Activated CD4-positive, alpha-beta T cell treated with anti-CD3 and anti-CD28 coated beads for 1 hour (primary cell): ENCODE results near the gene PTPN3.

ENCODE experiments used
- DNase-seq: peaks from one replicate; pipeline ENCODE4 v3.0.0-alpha.2; 2020

PTPN3 gene

DNA sequence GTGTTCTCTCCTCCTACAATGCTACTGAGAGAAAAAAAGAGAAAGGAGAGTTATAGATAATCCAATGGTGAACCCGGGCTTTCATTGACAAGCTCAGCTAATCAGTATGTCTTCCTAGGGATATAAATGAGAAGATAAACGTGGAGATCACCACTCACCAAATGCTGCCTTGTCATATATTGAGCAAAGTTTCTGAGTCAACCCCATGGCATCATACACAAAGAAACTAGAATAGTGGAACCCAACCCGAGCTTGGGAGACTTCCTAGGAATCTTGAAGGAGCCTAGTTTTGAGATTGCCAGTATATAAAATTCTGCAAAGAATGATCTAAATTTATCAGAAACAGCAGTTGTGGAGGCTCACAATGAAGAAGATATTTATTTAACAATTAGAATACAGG, 47.8 kb downstream of the PTPN3 start:
- DNase-seq: no peak

DNA sequence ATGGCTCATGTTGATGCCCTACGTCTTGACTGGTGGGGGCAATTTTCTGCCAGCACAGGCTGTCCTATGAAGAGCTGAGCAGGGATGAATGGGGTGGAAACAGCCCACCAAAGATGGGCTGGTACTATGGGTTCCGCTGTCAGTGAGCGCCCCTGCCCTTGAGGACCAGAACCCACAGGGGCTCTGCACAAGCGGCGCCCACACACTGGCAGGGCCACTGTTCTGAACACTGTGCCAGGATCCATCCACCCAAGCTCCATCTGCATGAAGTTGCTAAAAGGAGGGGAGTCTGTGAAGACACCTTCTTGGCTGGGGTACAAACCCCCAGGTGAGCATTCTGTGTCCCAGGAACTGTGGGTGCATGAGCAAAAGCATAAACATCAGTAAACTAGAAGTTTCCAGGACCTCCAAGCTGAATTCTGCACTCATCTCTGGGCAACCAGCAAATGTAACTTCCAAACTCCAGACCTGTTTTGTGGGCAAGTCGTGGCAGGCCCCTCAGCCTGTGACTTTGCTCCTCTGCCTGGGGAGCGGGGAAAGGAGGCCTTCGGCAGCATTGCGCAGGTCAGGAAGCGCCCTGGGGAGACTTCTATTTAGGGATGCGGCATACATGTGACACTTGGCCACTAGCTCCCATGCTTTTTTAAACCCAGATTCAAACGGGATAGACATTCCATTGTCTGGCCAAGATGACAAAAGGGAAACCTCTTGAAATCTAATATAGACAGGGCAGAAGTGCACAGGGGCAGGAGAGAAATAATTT, 48.9 kb downstream of the PTPN3 start:
- DNase-seq: no peak

DNA sequence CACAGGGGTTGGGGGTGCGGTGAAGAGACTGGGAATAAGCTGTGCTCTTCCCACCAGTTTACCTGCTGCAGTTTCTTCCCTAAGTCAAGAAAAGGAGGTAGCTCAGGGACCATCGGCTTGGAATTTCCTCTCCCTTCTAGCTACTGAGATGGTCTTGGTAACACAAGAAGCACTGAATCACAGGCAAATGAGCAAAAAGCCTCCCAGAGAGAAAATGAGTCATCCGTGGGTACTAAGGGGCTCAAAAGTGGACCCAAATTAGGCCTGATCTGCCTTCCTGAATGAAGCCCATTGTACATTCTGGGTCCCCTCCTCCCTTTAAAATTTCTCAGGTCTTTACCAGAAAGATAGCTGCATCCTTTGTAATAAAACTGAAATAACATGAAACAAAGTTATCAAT, 49.9 kb downstream of the PTPN3 start:
- DNase-seq: no peak

DNA sequence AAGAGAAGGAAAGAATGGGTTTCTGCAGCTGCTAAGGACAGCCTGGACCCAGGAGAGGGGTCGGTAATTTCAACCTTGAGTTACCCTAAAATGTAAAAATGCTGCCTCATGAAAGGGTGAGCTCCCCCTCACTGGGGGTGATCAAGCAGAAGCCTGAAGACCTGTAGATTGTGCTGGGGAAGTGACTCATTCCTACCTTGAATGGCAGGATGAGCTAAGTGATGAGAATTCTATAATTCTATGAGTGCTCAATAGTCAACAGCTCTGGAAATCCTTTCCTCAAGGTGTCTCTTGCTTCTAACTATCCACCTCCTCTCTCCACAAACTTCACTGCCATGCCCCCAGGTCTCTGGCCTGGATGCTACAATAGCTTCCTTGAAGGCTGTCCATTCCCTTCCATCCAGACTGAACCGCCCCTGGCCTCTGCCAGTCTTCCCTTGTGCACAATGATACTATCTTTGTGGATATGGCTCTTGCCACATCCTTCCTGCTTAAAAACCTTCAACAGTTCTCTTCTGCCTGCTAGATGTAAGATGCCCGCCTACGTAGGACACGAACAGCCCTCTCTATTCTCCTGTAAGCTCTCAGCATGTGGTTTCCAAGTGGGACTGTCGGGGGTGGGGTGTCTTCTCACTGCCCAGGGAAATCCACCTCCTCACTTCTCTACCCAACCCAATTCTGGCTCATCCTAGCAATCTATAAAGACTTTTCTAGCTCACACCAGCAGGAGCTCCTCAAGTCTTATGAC, 50.6 kb downstream of the PTPN3 start:
- DNase-seq: no peak

DNA sequence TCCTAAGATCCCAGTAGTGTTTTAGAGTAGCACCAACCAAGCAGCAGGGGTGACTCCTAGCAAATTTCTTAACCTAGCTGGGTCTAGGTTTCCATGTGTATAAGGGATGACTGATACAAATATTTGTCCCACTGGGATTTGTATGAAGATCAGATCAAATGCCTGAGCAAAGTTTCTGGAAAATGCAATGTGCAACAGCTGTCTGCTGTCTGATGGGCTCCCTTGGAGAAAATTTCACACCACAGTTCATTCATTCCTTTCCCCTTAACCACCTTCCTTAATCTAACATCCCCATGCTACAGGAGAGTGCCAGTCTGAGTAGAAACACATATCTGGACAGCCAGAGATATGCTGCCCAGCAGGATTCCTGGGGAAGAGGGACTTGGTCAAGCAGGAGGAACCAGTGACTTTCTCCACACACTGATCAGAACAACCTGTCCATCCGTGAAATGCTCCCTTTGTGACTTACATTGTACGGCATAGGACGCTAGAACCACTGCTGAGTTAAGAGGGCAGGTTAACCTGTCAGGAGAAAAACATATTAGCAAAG, 53.3 kb downstream of the PTPN3 start:
- DNase-seq: no peak

DNA sequence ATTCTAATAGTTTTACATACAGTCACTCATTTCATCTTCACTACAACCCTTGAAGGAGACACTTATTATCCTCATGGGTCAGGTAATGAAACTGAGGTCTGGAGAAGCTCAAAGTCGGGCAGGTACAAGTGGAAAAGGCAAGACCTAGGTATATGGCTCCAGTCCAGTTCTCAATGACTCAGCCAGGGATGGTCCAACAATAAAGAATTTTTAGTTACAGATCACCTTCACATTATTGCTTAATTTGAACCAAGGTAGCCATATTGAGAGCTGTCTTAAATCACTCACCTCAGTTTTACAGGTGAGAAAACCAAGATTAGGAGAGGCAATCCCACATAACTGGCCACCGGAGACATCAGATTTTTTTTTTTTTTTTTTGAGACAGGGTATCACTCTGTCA, 55.4 kb downstream of the PTPN3 start:
- DNase-seq: no peak

DNA sequence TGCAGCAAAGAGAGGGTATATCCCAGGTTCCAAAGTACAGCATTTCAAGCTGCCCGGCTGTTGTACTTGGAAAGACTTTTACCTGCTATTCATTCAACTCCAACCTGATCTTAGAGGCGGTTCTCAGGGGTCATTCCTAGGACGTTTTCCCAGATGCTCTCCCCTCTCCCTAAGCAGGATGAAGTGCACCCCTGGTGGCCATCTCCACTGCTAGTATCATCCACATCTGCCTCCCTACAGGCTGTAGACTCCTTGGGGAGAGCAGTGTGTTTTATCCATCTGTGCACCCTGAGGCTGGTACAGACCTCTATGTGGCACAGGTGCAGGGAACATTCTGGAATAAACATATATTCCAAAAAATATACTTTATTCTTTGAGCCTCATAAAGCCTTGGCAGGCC, 56.8 kb downstream of the PTPN3 start:
- DNase-seq: no peak

DNA sequence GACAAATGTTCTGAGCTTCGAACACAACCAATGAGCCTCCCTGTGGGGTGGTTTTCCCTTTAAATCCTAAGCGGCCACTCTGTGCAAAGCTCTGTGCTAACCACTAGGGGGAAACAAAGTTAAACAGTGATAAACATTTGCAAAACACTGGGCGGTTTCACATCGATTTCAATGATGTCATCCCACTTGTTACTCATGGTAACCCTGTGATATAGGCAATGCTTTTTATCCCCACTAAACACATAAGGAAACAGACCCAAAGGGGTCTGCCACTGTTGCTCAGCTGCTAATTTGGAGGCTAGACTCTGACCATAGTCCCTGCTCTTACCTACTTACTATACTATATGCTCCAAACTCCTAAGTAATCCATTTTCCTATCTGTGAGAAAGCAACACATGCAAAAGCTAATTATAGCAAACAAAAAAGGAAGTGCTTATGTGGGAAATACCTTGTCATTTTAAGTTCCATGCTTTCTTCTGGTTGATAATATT, 57.3 kb downstream of the PTPN3 start:
- no peak for DNase-seq

DNA sequence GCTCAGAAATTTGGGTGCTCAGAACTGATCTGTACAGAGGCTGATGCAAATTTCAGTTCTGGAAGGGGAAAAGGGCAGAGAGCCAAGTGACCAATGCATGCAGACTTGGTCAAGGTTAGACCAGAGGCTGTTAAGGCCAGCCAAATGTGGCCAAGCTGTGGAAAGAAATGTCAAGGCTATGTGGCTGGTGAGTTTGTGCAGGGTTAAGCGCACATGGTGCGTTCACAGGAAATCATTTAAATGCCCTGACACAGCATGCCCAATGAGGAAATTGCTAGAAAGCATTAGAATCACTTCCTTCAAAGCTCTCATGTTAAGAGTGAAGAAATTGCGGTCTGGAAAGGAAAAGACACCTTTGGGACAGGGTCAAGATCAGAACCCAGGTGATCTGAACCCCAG, 58.0 kb downstream of the PTPN3 start:
- no peak for DNase-seq

DNA sequence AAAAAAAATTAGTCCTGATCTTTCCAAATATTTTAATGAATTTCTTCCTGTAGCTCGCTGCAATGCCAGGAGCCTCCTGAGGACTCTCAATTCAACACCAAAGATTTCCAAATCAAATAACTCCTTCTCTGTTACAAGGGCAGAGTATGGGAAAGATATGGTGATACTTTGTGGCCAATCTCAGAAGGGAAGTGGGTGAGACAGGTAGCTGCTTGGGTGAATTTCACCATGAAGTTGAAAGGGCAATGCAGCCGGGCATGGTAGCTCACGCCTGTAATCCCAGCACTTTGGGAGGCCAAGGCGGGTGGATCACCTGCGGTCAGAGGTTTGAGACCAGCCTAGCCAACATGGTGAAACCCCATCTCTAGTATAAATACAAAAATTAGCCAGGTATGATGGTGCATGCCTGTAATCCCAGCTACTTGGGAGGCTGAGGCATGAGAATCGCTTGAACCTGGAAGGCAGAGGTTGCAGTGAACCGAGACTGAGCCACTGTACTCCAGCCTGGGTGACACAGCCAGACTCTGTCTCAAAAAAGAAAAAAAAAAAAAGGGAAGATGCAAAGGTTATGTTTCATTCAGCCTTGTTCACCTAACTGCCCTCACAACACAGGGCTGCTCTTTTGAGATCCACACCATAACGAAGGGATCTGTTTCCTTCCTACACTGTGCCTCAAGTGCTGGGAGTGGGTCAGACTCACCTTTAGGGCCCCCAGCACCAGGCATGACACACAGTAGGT, 58.6 kb downstream of the PTPN3 start:
- no peak for DNase-seq

DNA sequence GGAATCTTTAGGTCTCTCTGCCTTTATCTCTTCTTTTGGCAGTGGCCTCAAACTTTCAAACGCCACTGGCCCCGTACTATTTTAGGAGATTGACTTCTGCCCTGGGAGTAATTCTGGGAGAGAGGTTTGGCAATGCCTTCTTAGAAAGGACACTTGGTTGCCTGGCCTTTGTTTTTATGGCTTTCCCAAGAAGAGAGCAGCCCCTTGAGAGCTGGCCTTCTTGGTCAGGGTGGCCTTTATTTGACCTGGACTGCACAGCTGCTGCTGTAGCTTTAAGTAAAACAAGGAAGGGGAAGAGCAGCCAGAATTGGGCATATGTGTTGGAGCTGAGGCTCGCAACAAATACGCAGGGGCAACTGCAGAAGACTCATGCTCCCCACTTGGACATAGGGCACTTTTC, 60.8 kb downstream of the PTPN3 start:
- no peak for DNase-seq

DNA sequence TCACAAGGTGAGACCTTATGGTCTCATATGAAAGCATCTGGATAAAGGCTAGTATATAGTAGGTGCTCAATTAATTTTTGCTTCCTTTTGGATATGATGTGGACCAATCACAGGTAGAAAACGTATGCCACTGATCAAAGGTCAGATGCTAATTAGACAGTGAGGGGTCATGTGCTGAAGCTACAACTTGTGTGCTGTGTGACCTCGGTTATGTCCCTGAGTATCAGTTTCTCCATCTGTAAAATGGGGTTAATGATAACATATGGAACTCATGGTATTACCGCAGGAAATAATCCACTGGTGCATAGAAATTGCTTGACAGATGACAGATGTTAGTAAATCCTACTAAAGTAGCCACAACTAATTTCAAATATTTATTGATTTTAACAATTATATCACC, 62.0 kb downstream of the PTPN3 start:
- no peak for DNase-seq

DNA sequence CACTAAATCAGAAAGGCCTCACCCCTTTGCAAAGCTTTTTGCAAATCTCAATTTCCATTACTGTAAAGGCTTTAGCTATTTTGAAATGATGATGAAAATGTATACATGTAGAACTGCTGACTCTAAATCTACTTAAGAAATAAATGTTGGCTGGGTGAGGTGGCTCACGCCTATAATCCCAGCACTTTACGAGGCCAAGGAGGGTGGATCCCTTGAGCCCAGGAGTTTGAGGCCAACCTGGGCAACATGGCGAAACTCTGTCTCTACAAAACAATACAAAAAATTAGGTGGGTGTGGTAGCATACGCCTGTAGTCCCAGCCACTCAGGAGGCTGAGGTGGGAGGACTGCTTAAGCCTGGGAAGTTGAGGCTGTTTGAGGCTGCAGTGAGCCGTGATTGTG, 64.6 kb downstream of the PTPN3 start:
- no peak for DNase-seq

DNA sequence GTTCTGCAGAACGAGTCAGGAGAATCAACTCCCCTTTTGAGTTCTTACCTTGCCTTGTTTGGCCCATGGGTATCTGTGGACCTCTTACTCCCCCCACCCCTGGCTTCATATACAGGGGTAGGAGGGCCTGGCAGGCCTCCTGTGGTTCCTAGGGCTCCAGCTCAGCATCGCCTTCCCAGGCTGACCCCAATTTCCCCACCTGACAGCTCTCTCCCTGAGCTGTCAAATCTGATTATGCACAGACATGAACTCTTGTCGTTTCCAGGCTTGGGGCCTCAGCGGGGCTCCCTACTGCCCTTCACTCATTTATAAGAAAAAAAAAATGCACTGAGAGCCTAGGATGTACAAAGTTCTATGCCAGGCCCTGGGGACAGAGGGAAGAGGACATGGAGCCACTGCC, 67.9 kb downstream of the PTPN3 start:
- no peak for DNase-seq

DNA sequence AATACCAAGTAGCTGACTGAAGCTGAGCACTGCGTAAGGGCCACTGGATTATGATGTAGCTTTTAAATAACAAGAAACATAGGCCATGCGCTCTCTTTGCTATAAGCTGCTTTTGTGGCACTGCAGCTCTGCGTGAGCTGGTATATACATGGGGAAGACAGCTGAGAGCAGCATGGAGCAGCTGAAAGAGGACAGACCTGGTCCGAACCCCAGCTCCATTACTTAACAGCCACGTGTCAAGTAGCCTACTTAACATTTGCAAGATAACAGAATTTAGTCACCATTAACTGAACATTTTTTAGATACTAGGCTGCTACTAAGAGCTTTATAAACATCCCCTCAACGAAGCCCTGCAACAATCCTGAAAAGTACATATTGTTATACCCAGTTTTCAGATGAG, 69.3 kb downstream of the PTPN3 start:
- DNase-seq: no peak

DNA sequence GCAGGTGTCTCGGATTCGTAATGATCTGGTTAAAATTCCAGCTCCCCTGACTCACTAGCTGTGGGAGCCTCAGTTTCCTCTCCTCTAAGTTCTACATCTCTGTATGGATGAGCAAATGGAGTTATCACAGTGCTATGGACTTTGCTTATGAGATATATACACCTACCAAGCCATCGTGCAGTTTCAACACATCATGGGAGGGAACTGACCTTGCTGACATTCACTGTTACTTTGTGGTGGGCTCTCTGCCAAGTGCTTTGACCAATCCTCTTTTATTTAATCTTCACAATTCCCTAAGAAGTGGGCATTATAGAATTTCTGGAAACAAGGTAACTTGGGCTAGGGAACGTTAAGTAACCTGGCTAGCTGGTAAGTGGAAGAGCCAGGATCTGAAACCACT, 70.2 kb downstream of the PTPN3 start:
- DNase-seq: no peak

DNA sequence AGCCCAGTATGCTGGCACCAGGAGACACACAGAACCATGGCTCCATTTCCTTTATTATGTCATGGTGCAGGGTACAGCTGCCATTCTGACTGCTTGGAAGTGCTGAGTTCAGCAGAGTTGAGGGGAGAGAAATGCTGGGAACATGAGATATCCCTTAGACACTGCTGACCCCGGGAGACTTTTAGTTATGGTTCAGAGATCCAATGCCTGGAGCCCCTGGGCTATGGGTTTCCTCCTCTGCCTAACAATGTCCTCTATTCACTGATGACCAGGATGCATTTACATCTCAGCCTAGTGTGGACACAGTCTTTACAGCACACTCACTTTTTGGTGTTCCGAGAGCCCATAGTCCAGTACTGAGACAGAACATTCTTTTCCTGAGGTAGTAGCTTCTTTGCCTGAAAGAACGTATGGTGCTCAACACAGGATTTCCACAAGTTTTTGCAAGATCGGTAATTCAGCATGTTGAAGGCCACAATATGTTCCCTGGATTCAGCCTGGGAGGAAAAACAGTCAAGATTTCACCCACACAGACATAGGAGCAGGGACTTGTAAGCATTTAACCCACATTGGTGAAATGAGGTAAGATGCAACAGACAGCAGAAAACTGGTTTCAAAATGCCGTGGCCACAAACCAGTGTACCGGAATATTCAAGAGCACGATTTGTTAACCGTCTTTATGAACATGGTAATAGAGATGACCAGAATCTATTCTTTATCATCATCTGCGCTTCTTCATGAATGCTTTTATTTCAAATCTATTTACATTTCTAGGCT, 71.3 kb downstream of the PTPN3 start:
- DNase-seq: no peak

DNA sequence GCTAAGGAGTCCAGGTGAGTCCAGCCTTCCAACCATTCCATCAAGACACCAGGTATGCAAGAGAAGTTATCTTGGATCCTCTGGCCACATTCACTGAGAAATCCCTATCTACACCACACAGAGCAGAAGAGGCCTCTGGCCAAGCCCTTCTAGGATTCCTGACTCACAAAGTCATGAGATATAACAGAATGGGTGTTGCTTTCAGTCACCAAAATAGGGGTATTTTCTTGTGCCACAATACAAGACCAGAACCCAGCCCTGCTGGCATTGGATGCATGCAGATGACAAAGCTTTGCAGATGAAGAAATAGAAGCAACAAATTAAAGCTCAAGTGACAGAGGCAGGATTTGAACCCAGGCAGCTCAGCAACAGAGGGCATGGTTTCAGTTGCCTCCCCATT, 73.5 kb downstream of the PTPN3 start:
- no peak for DNase-seq

DNA sequence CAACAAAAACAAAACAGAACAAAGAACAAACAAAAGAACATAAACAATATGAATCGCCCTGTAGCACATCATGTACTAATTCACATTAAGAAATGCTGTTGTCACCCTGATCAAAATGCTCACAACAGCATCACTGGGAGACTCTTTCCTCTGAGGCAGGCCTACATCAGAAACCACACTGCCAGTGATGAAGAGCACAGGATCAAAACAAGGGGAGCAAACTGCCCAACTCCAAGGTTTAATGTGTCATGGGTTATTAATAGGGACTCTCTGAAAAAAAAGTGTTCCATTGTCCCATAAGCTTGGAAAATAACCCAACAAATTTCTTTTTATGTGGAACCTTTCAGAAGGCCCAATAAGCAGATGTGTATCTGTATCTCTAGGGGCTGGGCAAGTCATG, 74.2 kb downstream of the PTPN3 start:
- DNase-seq: no peak

DNA sequence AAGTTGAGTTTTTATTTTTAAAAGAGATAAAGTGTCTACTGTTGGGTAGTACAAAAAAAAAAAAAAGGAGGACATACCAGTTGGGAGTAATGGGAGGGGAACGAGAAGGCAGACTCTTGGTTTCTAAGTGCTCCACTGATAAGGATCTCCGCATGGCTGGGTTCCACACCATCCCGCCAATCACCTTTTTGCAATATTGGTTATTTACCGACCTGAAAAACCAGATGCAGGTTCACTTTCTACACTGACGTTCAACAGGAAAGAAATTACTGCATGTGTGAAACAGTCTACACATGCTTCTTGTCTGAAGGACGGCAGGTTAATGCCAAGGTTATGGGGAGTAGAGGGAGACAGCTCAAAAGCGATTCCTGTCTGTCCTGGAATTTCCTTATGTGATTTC, 75.5 kb downstream of the PTPN3 start:
- DNase-seq: no peak

DNA sequence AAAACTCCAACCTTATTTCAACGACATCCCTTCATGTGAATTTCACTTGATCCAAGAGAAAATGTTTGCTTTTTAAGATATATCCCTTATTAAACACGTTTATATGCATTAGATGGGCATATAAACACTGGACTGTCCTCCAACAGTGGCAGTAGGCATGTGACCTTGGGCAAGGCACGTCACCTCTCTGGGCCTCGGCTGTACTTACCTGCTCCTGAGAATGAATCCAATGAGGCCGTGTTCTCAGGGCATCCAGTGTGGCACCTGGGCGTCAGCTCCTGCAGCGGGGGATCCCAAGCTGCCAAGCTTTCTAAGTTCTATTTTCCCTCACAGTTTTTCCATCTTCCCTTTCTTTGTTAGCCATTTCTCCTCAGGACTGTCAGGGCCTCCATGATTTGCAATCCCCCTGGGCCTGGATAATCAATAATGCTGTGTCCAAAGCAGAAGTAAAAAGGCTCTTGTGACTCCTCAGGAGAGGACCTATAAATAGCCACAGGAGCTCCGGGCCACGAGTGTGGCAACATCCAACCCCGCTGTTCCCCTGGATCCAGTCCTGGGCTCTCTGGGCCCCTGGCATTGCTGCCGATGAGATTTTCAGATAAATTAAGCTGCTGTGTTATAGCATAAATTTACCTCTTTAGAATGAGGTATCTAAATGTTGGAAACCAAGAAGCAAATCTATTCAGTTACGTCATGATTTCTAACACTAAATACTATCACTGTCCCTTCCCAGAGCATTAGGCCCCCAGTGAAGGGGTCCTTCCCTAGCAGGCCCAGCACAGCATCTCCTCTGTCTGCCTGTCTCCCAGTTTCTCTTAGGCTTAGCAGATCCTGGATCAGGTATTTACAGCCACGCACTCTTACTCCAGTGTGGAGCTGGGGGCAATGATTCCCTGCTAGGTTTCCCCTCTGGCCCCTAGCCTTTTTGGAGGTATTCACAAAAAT, 76.8 kb downstream of the PTPN3 start:
- DNase-seq: no peak

DNA sequence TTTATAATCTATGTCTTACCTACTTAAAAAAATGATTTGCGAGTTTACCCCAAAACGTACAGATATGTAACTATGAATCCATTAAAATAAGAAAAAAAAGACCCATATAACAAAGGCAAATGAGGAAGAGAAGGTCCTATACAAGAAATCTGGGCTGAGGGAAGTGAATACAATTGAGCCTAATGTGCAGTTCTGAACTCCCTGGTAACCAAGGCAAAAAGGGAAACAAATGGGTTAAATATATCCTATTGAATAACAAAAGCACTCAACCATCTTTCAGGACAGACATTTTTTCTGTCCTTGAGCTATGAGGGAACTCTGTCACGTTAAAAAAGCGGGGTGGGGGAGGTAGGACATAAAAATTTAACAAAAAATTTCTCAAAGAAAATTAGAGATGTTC, 78.6 kb downstream of the PTPN3 start:
- DNase-seq: no peak
